SJSA1 (cell line): ENCODE measurements around the gene HNMT. TPM values are rescaled to one million over a fixed set of nuclear protein-coding genes. Genes with fewer than 3 reads are reported as not detected.
"Not testable (repeated sequence)": the region's sequence is repeated elsewhere in the genome, so short reads cannot be mapped to it uniquely, and the experiment has no call there.

Experiments used
- DNase-seq, 2 experiments: peaks; one replicate each; pipeline ENCODE4 v3.0.0-alpha.2; 2015 to 2020; ENCODE audit warnings: low spot score in 2 of 2, low read depth in 1 of 2
- H3K27ac ChIP-seq: fragments of 250-450 bp; sonication (Bioruptor Pico); 2 replicates; pipeline ENCODE4 v1.5.1; 2020; ENCODE audit warnings: mild to moderate bottlenecking, moderate library complexity
- H3K27me3 ChIP-seq: fragments of 250-450 bp; sonication (Bioruptor Pico); replicated peaks from 2 replicates; pipeline ENCODE4 v1.5.1; 2020; ENCODE audit warnings: mild to moderate bottlenecking, moderate library complexity
- H3K36me3 ChIP-seq: fragments of 250-450 bp; sonication (Bioruptor Pico); 2 replicates; pipeline ENCODE4 v1.5.1; 2020; ENCODE audit warnings: mild to moderate bottlenecking
- H3K4me1 ChIP-seq: fragments of 250-450 bp; sonication (Bioruptor Pico); replicated peaks from 2 replicates; pipeline ENCODE4 v1.6.1; 2021; ENCODE audit warnings: mild to moderate bottlenecking
- H3K4me3 ChIP-seq: fragments of 250-450 bp; sonication (Bioruptor Pico); 2 replicates; pipeline ENCODE4 v1.5.1; 2020; ENCODE audit warnings: mild to moderate bottlenecking
- H3K9me3 ChIP-seq: fragments of 250-450 bp; sonication (Bioruptor Pico); replicated peaks from 2 replicates; pipeline ENCODE4 v1.5.1; 2020; ENCODE audit warnings: mild to moderate bottlenecking
- total RNA-seq: library from RNA; depleted of rRNA; stranded (reverse); fragments of >200 nt; shearing (Covaris generic); gene quantifications from 2 replicates; pipeline ENCODE4 v1.2.3, GENCODE V29; 2014

HNMT gene
- total RNA-seq, 1 experiment from 2014 or later, result 65.8 TPM

- Histone ChIP-seq H3K9me3 (no peaks in the 10 kb centered on the region), H3K4me1 (peaks cover 42% of the 10 kb centered on the region), H3K27me3 (no peaks in the 10 kb centered on the region), H3K27ac (no peak overlapping the region; the same call in 1 of the 2 replicates), H3K36me3 (no peaks in the 10 kb centered on the region), H3K4me3 (no peak overlapping the region)
- DNase-seq, result no peak
These were observed 11.6 kb upstream of the HNMT start for GRCh38 chr2:137952586-137953129.

GRCh38 chr2:137955536-137955935 lies 8.7 kb upstream of the HNMT start:
- DNase-seq, result no peak
- no peak overlapping the region for H3K27ac ChIP-seq
- no peaks in the 10 kb centered on the region for H3K36me3 ChIP-seq
- no peaks in the 10 kb centered on the region for H3K9me3 ChIP-seq
- no peak overlapping the region for H3K4me3 ChIP-seq
- peaks cover 55% of the 10 kb centered on the region for H3K4me1 ChIP-seq
- H3K27me3 ChIP-seq, result no peaks in the 10 kb centered on the region

- peak overlapping the region; percentile 57 for H3K27ac ChIP-seq
- H3K4me3 ChIP-seq, result no peak overlapping the region
- H3K27me3 ChIP-seq, result no peaks in the 10 kb centered on the region
- H3K36me3 ChIP-seq, result no peaks in the 10 kb centered on the region
- DNase-seq, result peak; percentile 60
- no peaks in the 10 kb centered on the region for H3K9me3 ChIP-seq
- peaks cover 47% of the 10 kb centered on the region for H3K4me1 ChIP-seq
These were observed 7.2 kb upstream of the HNMT start for GRCh38 chr2:137957033-137957432.

- no peak overlapping the region for H3K4me3 ChIP-seq
- H3K9me3 ChIP-seq, result no peaks in the 10 kb centered on the region
- H3K27ac ChIP-seq, result no peak overlapping the region
- H3K4me1 ChIP-seq, result peaks cover 43% of the 10 kb centered on the region
- H3K27me3 ChIP-seq, result no peaks in the 10 kb centered on the region
- DNase-seq, result no peak
- no peaks in the 10 kb centered on the region for H3K36me3 ChIP-seq
These were observed 5.1 kb upstream of the HNMT start for GRCh38 chr2:137959166-137959565.

GRCh38 chr2:137960223-137960622 lies 4.0 kb upstream of the HNMT start:
- Histone ChIP-seq H3K4me1 (peaks cover 43% of the 10 kb centered on the region), H3K36me3 (no peaks in the 10 kb centered on the region), H3K9me3 (no peaks in the 10 kb centered on the region), H3K27me3 (no peaks in the 10 kb centered on the region), H3K27ac (no peak overlapping the region), H3K4me3 (no peak overlapping the region)
- no peak for DNase-seq

- Histone ChIP-seq H3K4me3 (no peak overlapping the region), H3K9me3 (no peaks in the 10 kb centered on the region), H3K4me1 (peaks cover 45% of the 10 kb centered on the region), H3K36me3 (no peaks in the 10 kb centered on the region), H3K27me3 (no peaks in the 10 kb centered on the region), H3K27ac (no peak overlapping the region)
- DNase-seq, result no peak
These were observed 2.7 kb upstream of the HNMT start for GRCh38 chr2:137961602-137962001.

- peak overlapping the region; percentile 44 for H3K4me3 ChIP-seq
- H3K27me3 ChIP-seq, result no peaks in the 10 kb centered on the region
- H3K27ac ChIP-seq, result peak overlapping the region; percentile 91
- no peak for DNase-seq
- H3K9me3 ChIP-seq, result no peaks in the 10 kb centered on the region
- peaks cover 18% of the 10 kb centered on the region for H3K36me3 ChIP-seq
- peaks cover 25% of the 10 kb centered on the region for H3K4me1 ChIP-seq
These were observed 673 bp upstream of the HNMT start for GRCh38 chr2:137963535-137964065.

GRCh38 chr2:137964859-137965459 lies 686 bp downstream of the HNMT start:
- no peaks in the 10 kb centered on the region for H3K9me3 ChIP-seq
- H3K27ac ChIP-seq, result peak overlapping the region; percentile 91
- peaks cover 32% of the 10 kb centered on the region for H3K36me3 ChIP-seq
- no peak for DNase-seq
- H3K4me1 ChIP-seq, result peaks cover 22% of the 10 kb centered on the region
- no peaks in the 10 kb centered on the region for H3K27me3 ChIP-seq
- peak overlapping the region; percentile 44 for H3K4me3 ChIP-seq

- no peaks in the 10 kb centered on the region for H3K27me3 ChIP-seq
- H3K9me3 ChIP-seq, result no peaks in the 10 kb centered on the region
- peak overlapping the region; percentile 44 for H3K4me3 ChIP-seq
- no peak overlapping the region; the same call in 1 of the 2 replicates for H3K27ac ChIP-seq
- no peak for DNase-seq
- H3K4me1 ChIP-seq, result peaks cover 17% of the 10 kb centered on the region
- peaks cover 37% of the 10 kb centered on the region for H3K36me3 ChIP-seq
These were observed 1.8 kb downstream of the HNMT start for GRCh38 chr2:137966043-137966442.

GRCh38 chr2:137967042-137967441 lies 2.8 kb downstream of the HNMT start:
- Histone ChIP-seq H3K27me3 (no peaks in the 10 kb centered on the region), H3K4me1 (peaks cover 17% of the 10 kb centered on the region)

GRCh38 chr2:137968477-137969417 lies 4.5 kb downstream of the HNMT start:
- no peak for DNase-seq
- H3K27me3 ChIP-seq, result no peaks in the 10 kb centered on the region
- H3K4me1 ChIP-seq, result peaks cover 9% of the 10 kb centered on the region
- H3K9me3 ChIP-seq, result no peaks in the 10 kb centered on the region
- H3K36me3 ChIP-seq, result peaks cover 55% of the 10 kb centered on the region
- no peak overlapping the region for H3K4me3 ChIP-seq
- no peak overlapping the region for H3K27ac ChIP-seq

More at GRCh38 chr2:137967042-137967441, 2.8 kb downstream of the HNMT start:
- Histone ChIP-seq H3K4me3 (no peak overlapping the region), H3K36me3 (peaks cover 41% of the 10 kb centered on the region), H3K9me3 (no peaks in the 10 kb centered on the region), H3K27ac (no peak overlapping the region)
- DNase-seq, result no peak

GRCh38 chr2:137969418-137969765 lies 5.1 kb downstream of the HNMT start:
- DNase-seq, result no peak
- Histone ChIP-seq H3K4me3 (no peak overlapping the region), H3K4me1 (peaks cover 6% of the 10 kb centered on the region; the same call in 1 of the 2 replicates), H3K27ac (no peak overlapping the region), H3K27me3 (no peaks in the 10 kb centered on the region), H3K36me3 (peaks cover 55% of the 10 kb centered on the region), H3K9me3 (no peaks in the 10 kb centered on the region)

- Histone ChIP-seq H3K27ac (no peak overlapping the region), H3K4me3 (no peak overlapping the region), H3K4me1 (peaks cover 6% of the 10 kb centered on the region; the same call in 1 of the 2 replicates), H3K27me3 (no peaks in the 10 kb centered on the region), H3K9me3 (no peaks in the 10 kb centered on the region), H3K36me3 (peaks cover 57% of the 10 kb centered on the region)
- DNase-seq, result no peak
These were observed 5.6 kb downstream of the HNMT start for GRCh38 chr2:137969876-137970275.

- not testable (repeated sequence) for H3K27me3 ChIP-seq, H3K4me3 ChIP-seq, H3K4me1 ChIP-seq, H3K27ac ChIP-seq, H3K9me3 ChIP-seq, DNase-seq
- H3K36me3 ChIP-seq, result peaks cover 65% of the 10 kb centered on the region
These were observed 7.0 kb downstream of the HNMT start for GRCh38 chr2:137971259-137971658.
